Naive thymus-derived CD8-positive, alpha-beta T cell (primary cell): Measurements from ENCODE around the gene RIT2. TPM values are rescaled to one million over a fixed set of nuclear protein-coding genes. Genes with fewer than 3 reads are reported as not detected.

Source experiments
- ATAC-seq, 2 donors: fragments of 150-1000 bp; cut with Tn5 transposase in 1 of 2; sonication (Bioruptor Pico), chemical (Tn5 transposase) in 1 of 2; 1 replicate in 1 of 2; 2 replicates in 1 of 2; pipeline ENCODE4 v1.10.0; 2021; ENCODE audit warnings: mild to moderate bottlenecking in 2 of 2, moderate library complexity in 2 of 2
- POLR2A ChIA-PET: fragments of 350-600 bp; sonication (Branson Sonifier 250); formaldehyde crosslinking; loops from one replicate; lab custom pipeline; 2021; ENCODE audit warnings: antibody characterized with exemption; lab: Charles Lee
- DNase-seq, 10 donors: peaks; one replicate each; pipeline versions ENCODE4 v3.0.0 to v3.0.0-alpha.2; 2020 to 2022
- H3K27ac Mint-ChIP-seq, 10 donors: one replicate each; pipeline ENCODE4 v1.8.0; 2020 to 2022; ENCODE audit warnings: mild to moderate bottlenecking in 10 of 10, mixed read lengths in 10 of 10, moderate library complexity in 4 of 10, inconsistent platforms in 1 of 10
- H3K27me3 Mint-ChIP-seq, 5 donors: one replicate each; pipeline ENCODE4 v1.8.0; 2021 to 2022; ENCODE audit warnings: mixed read lengths in 5 of 5
- H3K36me3 Mint-ChIP-seq, 3 donors: one replicate each; pipeline ENCODE4 v1.8.0; 2020 to 2022; ENCODE audit warnings: mixed read lengths in 3 of 3, mild to moderate bottlenecking in 2 of 3, inconsistent platforms in 1 of 3
- H3K4me1 Mint-ChIP-seq, 4 donors: one replicate each; pipeline ENCODE4 v1.8.0; 2021 to 2022; ENCODE audit warnings: mixed read lengths in 4 of 4
- H3K4me3 Mint-ChIP-seq, 10 donors: one replicate each; pipeline ENCODE4 v1.8.0; 2020 to 2022; ENCODE audit warnings: mild to moderate bottlenecking in 10 of 10, mixed read lengths in 10 of 10, moderate library complexity in 6 of 10, inconsistent platforms in 1 of 10
- H3K9me3 Mint-ChIP-seq, 9 donors: one replicate each; pipeline ENCODE4 v1.8.0; 2020 to 2022; ENCODE audit warnings: mixed read lengths in 9 of 9, mild to moderate bottlenecking in 3 of 9, inconsistent platforms in 1 of 9, moderate library complexity in 1 of 9
- polyA plus RNA-seq, 3 donors: library from polyadenylated mRNA; unstranded; fragments of 300-500 nt; fragmentation: Illumina TruSeq; gene quantifications; one replicate each; pipeline ENCODE4 v1.2.3, GENCODE V29; 2021
- total RNA-seq, 8 experiments: library from RNA in 2 of 8; stranded (reverse) in 2 of 8; gene quantifications; one replicate each; pipeline ENCODE4 v1.2.3 and lab custom pipeline; 2021 to 2026

RIT2 gene
- total and polyA plus RNA-seq, 5 experiments from 2014 or later, result not detected

DNA sequence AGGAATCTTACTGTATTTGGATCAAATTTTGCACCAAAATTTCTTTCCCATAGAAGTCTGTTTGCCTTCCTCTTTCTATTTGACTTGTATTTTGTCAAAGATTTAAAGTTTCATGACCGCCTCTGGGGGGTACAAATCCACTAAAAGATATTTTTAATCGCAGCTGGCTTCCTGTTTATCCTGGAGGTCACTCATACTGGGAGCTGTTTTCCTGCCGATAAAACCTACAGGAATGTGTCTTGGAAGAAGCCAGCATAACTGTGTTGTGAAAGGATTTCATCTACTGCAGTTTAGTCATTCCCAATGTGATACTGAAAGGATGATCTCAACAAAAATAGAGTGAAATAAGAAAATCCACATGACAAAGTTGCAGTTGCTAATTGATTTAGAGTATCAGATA is 184.0 kb downstream of the RIT2 start:
- no peaks in the 10 kb centered on the region for H3K4me1 Mint-ChIP-seq
- POLR2A ChIA-PET, result no interaction called here
- ATAC-seq (no peak), DNase-seq (no peak)
- H3K36me3 Mint-ChIP-seq, result no peaks in the 10 kb centered on the region
- H3K4me3 Mint-ChIP-seq, result no peak overlapping the region
- peaks cover 0 to 16% (median 6%) of the 10 kb centered on the region in 9 donors for H3K9me3 Mint-ChIP-seq
- no peaks in the 10 kb centered on the region for H3K27me3 Mint-ChIP-seq
- no peak overlapping the region for H3K27ac Mint-ChIP-seq

DNA sequence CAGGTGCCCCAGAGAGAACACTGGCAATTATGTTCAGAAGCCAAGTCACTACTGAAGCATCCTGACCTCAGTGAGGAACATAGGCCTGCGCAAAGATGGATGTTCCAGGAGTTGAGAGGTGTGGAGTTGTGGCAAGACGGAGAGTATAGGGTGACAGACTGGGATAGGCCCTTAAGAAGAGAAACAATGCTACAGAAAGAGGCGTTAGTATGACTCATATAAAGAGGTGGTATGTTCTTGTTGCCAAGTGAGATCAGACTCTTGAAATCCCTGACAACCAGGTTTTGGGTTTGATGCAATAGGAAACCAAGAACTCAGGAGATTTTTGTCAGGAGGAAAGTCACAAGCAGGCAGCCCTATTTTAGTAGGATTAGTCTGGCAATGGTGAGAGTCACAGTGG is 185.6 kb downstream of the RIT2 start:
- Mint-ChIP-seq H3K4me3 (no peak overlapping the region), H3K36me3 (no peaks in the 10 kb centered on the region), H3K27ac (no peak overlapping the region), H3K4me1 (no peaks in the 10 kb centered on the region), H3K9me3 (peaks cover 0 to 12% (median 3%) of the 10 kb centered on the region in 9 donors), H3K27me3 (no peaks in the 10 kb centered on the region)
- POLR2A ChIA-PET, result no interaction called here
- DNase-seq, result no peak
- ATAC-seq, result no peak

DNA sequence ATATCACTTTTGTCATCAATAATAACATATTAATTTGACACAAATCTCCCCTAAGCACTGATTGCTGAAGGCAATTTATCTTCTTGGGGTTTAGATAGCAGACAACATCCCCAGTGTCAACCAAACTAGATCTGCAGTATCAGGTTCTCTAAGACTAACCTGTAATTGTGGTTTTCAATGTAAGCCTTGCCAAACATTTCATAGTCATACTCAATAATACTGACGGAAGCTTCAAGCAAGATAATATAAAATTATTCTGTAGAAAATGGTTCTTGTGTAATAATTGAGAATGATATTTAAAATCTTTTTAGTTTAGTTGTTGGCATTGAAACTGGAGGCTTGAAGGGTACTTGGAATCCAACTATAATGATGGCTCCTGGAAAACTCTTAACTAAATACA is 186.3 kb downstream of the RIT2 start:
- H3K27me3 Mint-ChIP-seq, result no peaks in the 10 kb centered on the region
- POLR2A ChIA-PET, result no interaction called here
- no peak overlapping the region for H3K27ac Mint-ChIP-seq
- DNase-seq (no peak), ATAC-seq (no peak)
- no peaks in the 10 kb centered on the region for H3K36me3 Mint-ChIP-seq
- peaks cover 0 to 12% (median 3%) of the 10 kb centered on the region in 9 donors for H3K9me3 Mint-ChIP-seq
- H3K4me3 Mint-ChIP-seq, result no peak overlapping the region
- H3K4me1 Mint-ChIP-seq, result no peaks in the 10 kb centered on the region

DNA sequence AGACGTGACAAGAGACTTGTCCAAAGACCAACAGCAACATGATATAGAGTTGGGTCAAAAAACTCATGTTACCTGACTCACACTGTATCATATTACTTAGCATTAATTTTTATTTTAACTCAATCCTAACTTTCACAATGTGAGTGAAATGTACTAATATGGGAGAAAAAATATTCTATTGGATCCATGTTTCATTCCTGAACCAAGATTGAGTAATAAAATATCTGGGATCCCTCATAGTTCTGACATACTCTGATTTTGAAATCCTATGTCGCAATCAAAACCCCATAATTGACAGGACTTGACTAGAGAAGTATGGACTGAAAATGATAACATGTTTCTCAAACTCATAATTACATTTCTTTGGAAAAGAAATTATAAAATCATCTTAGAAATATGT is 190.4 kb downstream of the RIT2 start:
- peaks cover 0 to 12% (median 2%) of the 10 kb centered on the region in 9 donors for H3K9me3 Mint-ChIP-seq
- no peaks in the 10 kb centered on the region for H3K36me3 Mint-ChIP-seq
- H3K4me3 Mint-ChIP-seq, result no peak overlapping the region
- no peaks in the 10 kb centered on the region for H3K27me3 Mint-ChIP-seq
- POLR2A ChIA-PET, result no interaction called here
- H3K27ac Mint-ChIP-seq, result no peak overlapping the region
- ATAC-seq, result no peak
- DNase-seq, result no peak
- no peaks in the 10 kb centered on the region for H3K4me1 Mint-ChIP-seq

- POLR2A ChIA-PET, result no interaction called here
- peaks cover 0 to 15% (median 3%) of the 10 kb centered on the region in 9 donors for H3K9me3 Mint-ChIP-seq
Observed at GRCh38 chr18:42922363-42922762, 193.1 kb downstream of the RIT2 start.

DNA sequence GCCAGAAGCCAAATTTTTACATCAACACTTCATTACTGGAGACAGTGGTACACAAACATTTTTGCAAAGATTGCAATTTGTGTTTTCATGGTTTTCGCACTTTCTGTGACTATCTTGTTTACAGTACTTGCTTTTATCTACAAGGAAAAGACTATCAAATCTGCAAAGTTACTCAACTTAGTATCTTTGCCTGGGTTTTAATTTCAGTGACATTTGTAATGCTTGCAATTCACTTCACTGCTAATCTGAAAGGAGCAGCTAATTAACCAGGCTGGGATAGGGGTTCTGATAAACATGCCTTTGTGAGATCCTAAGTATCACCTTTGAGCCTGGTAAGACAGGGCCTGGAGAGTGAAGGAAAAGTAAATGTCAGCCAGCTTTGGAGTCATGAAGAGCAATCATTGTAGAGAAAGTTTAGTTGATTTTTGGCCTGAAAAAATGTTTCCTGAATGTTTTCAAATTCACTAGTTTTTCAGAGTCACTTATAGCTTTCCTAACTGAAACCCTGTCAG is 194.2 kb downstream of the RIT2 start:
- Mint-ChIP-seq H3K36me3 (no peaks in the 10 kb centered on the region), H3K9me3 (peaks cover 0 to 18% (median 0%) of the 10 kb centered on the region in 9 donors), H3K4me1 (no peaks in the 10 kb centered on the region), H3K27me3 (no peaks in the 10 kb centered on the region), H3K27ac (no peak overlapping the region), H3K4me3 (no peak overlapping the region)
- POLR2A ChIA-PET, result no interaction called here
- ATAC-seq, result no peak
- no peak for DNase-seq

More at GRCh38 chr18:42922363-42922762, 193.1 kb downstream of the RIT2 start:
- DNase-seq, result no peak
- Mint-ChIP-seq H3K4me3 (no peak overlapping the region), H3K4me1 (no peaks in the 10 kb centered on the region), H3K27me3 (no peaks in the 10 kb centered on the region), H3K36me3 (no peaks in the 10 kb centered on the region), H3K27ac (no peak overlapping the region)
- ATAC-seq, result no peak

- H3K27ac Mint-ChIP-seq, result no peak overlapping the region
- ATAC-seq, result no peak
Observed at GRCh38 chr18:42920621-42921020, 194.9 kb downstream of the RIT2 start.

DNA sequence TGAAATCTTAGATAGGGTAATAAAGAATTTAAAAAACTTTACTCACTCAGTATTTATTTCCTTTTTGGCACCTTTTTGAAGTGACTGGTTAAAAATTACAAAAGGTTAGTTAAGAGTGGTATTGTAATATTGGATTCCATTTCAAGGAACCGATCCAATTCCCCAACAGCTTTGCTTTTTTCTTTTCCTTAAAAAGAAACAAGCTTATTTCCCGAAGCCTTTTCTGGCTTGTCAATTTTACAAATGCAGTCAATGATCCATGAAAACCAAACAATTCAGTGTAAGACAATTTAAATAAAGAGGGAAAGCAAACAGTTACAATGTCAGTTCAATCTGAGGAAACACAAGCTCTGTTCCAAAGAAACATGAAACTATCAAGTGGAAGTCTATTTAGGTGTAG is 200.2 kb downstream of the RIT2 start:
- no peaks in the 10 kb centered on the region for H3K36me3 Mint-ChIP-seq
- POLR2A ChIA-PET, result no interaction called here
- no peak overlapping the region for H3K27ac Mint-ChIP-seq
- peaks cover 0 to 14% (median 5%) of the 10 kb centered on the region in 9 donors for H3K9me3 Mint-ChIP-seq
- ATAC-seq, result no peak
- H3K27me3 Mint-ChIP-seq, result no peaks in the 10 kb centered on the region
- no peak overlapping the region for H3K4me3 Mint-ChIP-seq
- DNase-seq, result no peak
- no peaks in the 10 kb centered on the region for H3K4me1 Mint-ChIP-seq

More at GRCh38 chr18:42920621-42921020, 194.9 kb downstream of the RIT2 start:
- H3K4me1 Mint-ChIP-seq, result no peaks in the 10 kb centered on the region
- peaks cover 0 to 18% (median 0%) of the 10 kb centered on the region in 9 donors for H3K9me3 Mint-ChIP-seq
- no peaks in the 10 kb centered on the region for H3K36me3 Mint-ChIP-seq
- no peak overlapping the region for H3K4me3 Mint-ChIP-seq
- no peaks in the 10 kb centered on the region for H3K27me3 Mint-ChIP-seq
- POLR2A ChIA-PET, result no interaction called here
- no peak for DNase-seq

GRCh38 chr18:42914476-42914875 is 201.0 kb downstream of the RIT2 start:
- H3K27ac Mint-ChIP-seq, result no peak overlapping the region
- no peaks in the 10 kb centered on the region for H3K27me3 Mint-ChIP-seq
- no peak for ATAC-seq
- H3K4me1 Mint-ChIP-seq, result no peaks in the 10 kb centered on the region
- DNase-seq, result no peak
- POLR2A ChIA-PET, result no interaction called here
- peaks cover 0 to 17% (median 4%) of the 10 kb centered on the region in 9 donors for H3K9me3 Mint-ChIP-seq
- H3K4me3 Mint-ChIP-seq, result no peak overlapping the region
- H3K36me3 Mint-ChIP-seq, result no peaks in the 10 kb centered on the region

DNA sequence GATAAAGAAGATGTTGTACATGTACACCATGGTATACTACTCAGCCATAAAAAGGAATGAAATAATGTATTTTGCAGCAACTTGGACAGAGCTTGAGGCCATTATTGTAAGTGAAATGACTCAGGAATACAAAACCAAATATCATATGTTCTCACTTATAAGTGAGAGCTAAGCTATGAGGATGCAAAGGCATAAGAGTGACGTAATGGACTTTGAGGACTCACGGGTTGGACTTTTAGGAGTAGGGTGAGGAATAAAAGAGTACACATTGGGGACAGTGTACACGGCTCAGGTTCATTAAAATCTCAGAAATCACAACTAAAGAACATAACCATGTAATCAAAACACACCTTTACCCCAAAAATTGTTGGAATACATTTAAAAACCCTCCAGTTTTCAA is 206.4 kb downstream of the RIT2 start:
- H3K36me3 Mint-ChIP-seq, result peaks cover 0 to 8% (median 0%) of the 10 kb centered on the region in 3 donors
- H3K4me3 Mint-ChIP-seq, result no peak overlapping the region

DNA sequence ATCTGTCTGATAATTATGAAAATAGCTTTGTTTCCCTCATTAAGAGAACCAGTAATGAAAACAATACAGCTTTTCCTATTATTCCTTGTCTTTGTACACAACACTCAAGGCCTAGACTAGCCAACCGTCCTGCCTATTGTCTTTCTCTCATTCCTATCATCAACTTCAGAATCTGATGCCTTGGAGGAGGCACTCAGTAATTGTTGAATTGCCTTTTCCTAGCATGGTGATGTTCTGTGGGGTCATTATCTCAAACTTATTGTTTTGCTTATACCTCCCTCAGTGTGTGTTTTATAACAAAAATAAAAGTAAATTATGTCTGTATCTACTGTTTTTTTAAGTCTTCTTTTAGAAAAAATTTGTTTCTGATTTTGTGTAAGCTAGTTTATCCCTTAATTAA is 208.7 kb downstream of the RIT2 start:
- peaks cover 0 to 17% (median 4%) of the 10 kb centered on the region in 9 donors for H3K9me3 Mint-ChIP-seq
- no peak for DNase-seq
- H3K36me3 Mint-ChIP-seq, result peaks cover 0 to 8% (median 0%) of the 10 kb centered on the region in 3 donors
- no peak overlapping the region for H3K4me3 Mint-ChIP-seq
- POLR2A ChIA-PET, result no interaction called here
- H3K4me1 Mint-ChIP-seq, result no peaks in the 10 kb centered on the region
- H3K27me3 Mint-ChIP-seq, result no peaks in the 10 kb centered on the region
- ATAC-seq, result no peak
- no peak overlapping the region for H3K27ac Mint-ChIP-seq

More for the DNA sequence above, 206.4 kb downstream of the RIT2 start:
- H3K4me1 Mint-ChIP-seq, result no peaks in the 10 kb centered on the region
- peaks cover 0 to 17% (median 4%) of the 10 kb centered on the region in 9 donors for H3K9me3 Mint-ChIP-seq
- no peaks in the 10 kb centered on the region for H3K27me3 Mint-ChIP-seq
- H3K27ac Mint-ChIP-seq, result no peak overlapping the region
- POLR2A ChIA-PET, result no interaction called here
- ATAC-seq, result no peak
- DNase-seq, result no peak

DNA sequence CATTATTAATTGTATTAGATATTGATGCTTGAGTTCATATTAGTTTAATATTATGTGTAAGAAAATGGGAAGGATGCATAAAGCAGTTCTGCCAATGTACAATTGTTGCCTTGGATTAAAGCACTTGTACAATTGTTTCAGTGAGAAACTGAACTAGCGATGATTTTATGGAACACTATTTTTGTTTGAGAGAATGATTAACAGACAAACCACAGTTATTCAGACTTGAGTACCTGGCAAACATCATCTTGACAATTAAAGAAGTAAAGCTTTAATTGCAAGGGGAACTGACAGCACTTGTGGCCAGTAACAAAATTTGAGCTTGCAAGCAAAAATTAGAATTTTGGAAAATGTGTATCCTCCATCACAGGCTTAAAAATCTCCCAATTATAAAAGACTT is 214.3 kb downstream of the RIT2 start:
- H3K4me1 Mint-ChIP-seq, result no peaks in the 10 kb centered on the region
- no peak for ATAC-seq
- H3K9me3 Mint-ChIP-seq, result peaks cover 0 to 23% (median 6%) of the 10 kb centered on the region in 9 donors
- H3K36me3 Mint-ChIP-seq, result peaks cover 0 to 8% (median 0%) of the 10 kb centered on the region in 3 donors
- H3K4me3 Mint-ChIP-seq, result no peak overlapping the region
- DNase-seq, result no peak
- POLR2A ChIA-PET, result no interaction called here
- H3K27me3 Mint-ChIP-seq, result no peaks in the 10 kb centered on the region
- no peak overlapping the region for H3K27ac Mint-ChIP-seq

GRCh38 chr18:42893977-42894376 is 221.5 kb downstream of the RIT2 start:
- peaks cover 0 to 17% (median 6%) of the 10 kb centered on the region in 9 donors for H3K9me3 Mint-ChIP-seq
- POLR2A ChIA-PET, result no interaction called here
- no peak for DNase-seq
- H3K27me3 Mint-ChIP-seq, result no peaks in the 10 kb centered on the region
- H3K36me3 Mint-ChIP-seq, result no peaks in the 10 kb centered on the region
- no peak overlapping the region for H3K27ac Mint-ChIP-seq
- no peak overlapping the region for H3K4me3 Mint-ChIP-seq
- ATAC-seq, result no peak
- H3K4me1 Mint-ChIP-seq, result no peaks in the 10 kb centered on the region

DNA sequence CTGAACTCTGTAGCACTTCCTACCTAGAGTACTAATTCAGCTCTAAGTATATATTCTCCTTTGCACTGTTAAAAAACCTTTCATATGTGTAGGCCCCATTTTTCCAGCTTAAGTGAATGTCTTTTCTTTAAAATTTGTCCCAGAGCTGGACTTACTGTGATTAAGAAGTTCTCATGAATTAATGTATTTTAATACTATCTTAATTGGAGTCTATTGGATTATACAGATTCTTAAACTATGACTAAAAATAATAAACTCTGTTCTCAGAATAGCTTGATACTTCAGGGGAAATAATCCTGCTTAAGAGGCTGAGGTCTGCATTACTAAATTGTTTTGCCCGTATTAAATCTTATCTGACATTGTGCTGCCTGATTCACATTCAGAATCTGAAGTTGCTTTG is 223.3 kb downstream of the RIT2 start:
- DNase-seq (no peak), ATAC-seq (no peak)
- H3K27me3 Mint-ChIP-seq, result no peaks in the 10 kb centered on the region
- H3K27ac Mint-ChIP-seq, result no peak overlapping the region
- H3K4me3 Mint-ChIP-seq, result no peak overlapping the region
- POLR2A ChIA-PET, result no interaction called here
- peaks cover 0 to 18% (median 5%) of the 10 kb centered on the region in 9 donors for H3K9me3 Mint-ChIP-seq
- H3K4me1 Mint-ChIP-seq, result no peaks in the 10 kb centered on the region
- H3K36me3 Mint-ChIP-seq, result no peaks in the 10 kb centered on the region
